Epithelial cell of esophagus (primary cell): Measurements from ENCODE around the gene CLASP2.
"Not testable (repeated sequence)": the region's sequence is repeated elsewhere in the genome, so short reads cannot be mapped to it uniquely, and the experiment has no call there.

Experiments
- DNase-seq: peaks from one replicate; pipeline ENCODE4 v3.0.0; 2010; ENCODE audit warnings: low read depth
- H3K4me3 ChIP-seq: 2 replicates; pipeline ENCODE4 v1.5.1; 2011; ENCODE audit warnings: mild to moderate bottlenecking, low read length, control low read depth
- CTCF ChIP-seq: IDR thresholded peaks from 2 replicates; pipeline ENCODE4 v1.5.1; 2011; ENCODE audit warnings: low read depth, mild to moderate bottlenecking, low read length, control low read depth, inconsistent platforms; ENCODE audit not compliant: insufficient read depth; ENCODE audit errors: missing control alignments

CLASP2 gene

DNA sequence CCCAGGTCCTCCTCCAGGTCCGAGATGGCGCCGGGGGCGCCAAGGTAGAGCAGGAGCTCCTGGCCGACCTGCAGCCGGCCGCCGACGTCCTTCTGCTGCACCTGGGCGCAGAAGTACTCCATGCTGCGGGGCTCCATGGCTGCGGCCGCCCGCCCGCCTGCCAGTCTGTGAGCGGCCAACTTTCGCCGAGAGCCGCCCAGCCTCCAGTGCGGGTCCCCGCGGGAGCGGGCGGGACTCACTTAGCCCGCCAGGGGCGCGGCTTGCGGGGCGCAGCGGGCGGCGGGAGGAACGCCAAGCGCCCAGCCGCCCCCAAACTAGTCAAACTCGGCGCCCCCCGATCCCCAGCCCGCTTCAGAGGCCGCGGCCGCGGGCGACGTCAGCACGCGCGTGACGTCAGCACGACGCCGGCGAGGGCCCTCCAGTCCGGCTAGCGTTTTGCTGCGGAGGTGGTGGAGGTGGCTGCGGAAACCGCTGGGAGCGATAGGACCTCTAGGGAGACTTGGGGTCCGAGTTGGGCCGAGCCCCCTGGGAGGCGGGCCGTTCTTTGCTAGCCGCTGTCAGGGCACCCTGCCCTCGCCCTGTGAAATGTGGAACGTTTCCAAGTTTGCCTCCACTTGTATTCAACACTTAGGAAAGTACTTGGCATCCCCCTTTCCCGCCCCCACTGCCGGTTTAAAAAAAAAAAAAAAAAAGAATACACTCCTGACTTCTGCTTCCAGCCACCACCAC, at the start of gene CLASP2:
TSS of gene CLASP2 (minus strand) at position 389 of the 729 bp plus-strand sequence. CDS start at position 137, 252 bp downstream.
- TF ChIP-seq CTCF, result no peak
- H3K4me3 ChIP-seq, result peak within 1 kb of the TSS; percentile 68
- DNase-seq, result peak; percentile 85

GRCh38 chr3:33758864-33759263, 40.8 kb upstream of the CLASP2 start:
- H3K4me3 ChIP-seq, result no peak overlapping the region
- DNase-seq, result peak; percentile 38
- no peak for TF ChIP-seq CTCF

GRCh38 chr3:33758281-33758680, 40.2 kb upstream of the CLASP2 start:
- DNase-seq, result peak; percentile 92
- TF ChIP-seq CTCF, result no peak
- H3K4me3 ChIP-seq, result no peak overlapping the region

DNA sequence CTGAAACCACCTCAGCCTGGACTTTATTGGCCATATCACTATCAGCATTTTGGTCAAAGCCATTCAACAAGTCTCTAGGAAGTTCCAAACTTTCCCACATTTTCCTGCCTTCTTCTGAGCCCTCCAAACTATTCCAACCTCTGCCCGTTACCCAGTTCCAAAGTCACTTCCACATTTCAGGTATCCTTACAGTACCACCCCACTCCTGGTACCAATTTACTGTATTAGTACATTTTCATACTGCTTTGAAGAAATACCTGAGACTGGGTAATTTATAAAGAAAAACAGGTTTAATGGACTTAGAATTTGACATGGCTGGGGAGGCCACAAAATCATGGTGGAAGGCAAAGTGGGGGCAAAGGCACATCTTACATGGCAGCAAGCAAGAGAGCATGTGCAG, 36.3 kb upstream of the CLASP2 start:
- H3K4me3 ChIP-seq, DNase-seq: not testable (repeated sequence)

GRCh38 chr3:33751336-33751735, 33.3 kb upstream of the CLASP2 start:
- no peak for DNase-seq
- no peak overlapping the region for H3K4me3 ChIP-seq
- TF ChIP-seq CTCF, result no peak

GRCh38 chr3:33750211-33750548, 32.1 kb upstream of the CLASP2 start:
- H3K4me3 ChIP-seq, result no peak overlapping the region
- TF ChIP-seq CTCF, result no peak
- no peak for DNase-seq

DNA sequence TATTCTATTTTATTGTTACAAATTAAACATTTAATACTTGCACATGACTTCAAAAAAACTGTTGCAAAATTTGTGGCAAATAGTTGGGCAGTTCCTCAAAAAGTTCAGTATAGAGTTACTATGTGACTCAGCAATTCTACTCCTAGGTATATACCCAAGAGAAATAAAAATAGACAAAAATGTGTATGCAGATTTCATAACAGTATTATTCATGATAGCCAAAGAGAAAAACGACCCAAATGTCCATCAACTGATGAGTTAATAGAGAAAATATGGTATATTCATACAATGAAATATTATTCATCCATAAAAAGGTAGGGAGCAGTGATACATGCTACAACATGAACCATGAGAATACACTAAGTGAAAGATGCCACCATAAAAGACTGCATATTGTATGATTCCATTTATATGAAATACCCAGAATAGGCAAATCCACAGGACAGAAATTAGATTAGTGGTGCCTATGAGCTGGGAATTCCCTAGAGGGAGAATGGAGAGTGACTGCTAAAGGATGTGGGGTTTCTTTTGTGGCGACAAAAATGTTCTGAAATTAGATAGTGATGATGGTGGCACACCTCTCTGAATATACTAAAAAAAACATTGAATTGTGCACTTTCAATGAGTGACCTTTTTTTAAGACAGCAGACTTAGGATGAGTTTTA, 31.6 kb upstream of the CLASP2 start:
- peak; percentile 91 for DNase-seq
- no peak overlapping the region for H3K4me3 ChIP-seq
- no peak for TF ChIP-seq CTCF
